HG02588 (cell line): ENCODE data around the gene NCR3LG1.

Experiments used
- ATAC-seq: cut with Tn5 transposase; IDR thresholded peaks from one replicate; pipeline ENCODE4 v1.9.1; 2021; ENCODE audit warnings: mild to moderate bottlenecking, moderate library complexity; ENCODE audit not compliant: unreplicated experiment

Gene NCR3LG1

DNA sequence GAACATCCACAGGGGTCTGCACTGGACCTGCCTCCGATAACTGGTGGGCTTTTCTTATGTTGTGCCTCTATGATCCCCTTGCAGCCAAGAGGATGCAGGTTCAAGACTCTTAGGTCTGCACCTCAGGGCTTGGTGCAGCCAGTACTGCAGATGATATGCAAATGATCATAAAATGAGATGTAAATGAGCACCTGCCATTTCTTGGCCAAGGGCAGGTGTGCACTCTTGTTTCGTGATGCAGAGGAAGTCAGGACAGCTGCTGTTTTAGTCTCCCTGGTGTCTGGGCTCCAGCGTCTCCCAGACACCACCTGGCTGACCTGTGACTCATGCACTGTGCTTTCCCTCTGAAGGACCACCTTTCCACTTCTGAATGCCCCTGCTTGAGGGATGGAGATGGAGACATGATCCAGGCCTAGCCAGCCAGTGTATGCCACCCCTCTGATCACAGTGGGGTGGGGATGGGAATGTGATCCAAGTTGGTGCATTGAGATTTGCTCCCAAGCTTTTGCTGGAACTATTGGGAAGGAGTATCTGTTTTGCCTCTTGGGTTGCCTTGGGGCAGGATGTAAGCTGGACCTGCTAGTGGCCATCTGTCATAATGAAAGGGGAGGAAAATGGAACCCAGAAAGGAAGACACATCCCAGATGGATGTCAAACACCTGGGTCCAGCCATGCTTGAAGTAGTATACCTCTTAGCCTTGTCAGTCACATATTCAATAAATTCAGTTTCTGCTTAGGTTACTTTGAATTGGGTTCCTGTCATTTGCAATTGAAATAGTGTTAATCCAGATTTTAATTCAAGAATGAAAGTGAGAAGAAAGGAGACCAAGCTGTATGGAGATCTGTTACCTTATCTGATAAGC is 40.1 kb downstream of the NCR3LG1 start:
- ATAC-seq = no peak

- ATAC-seq = no peak
Observed at GRCh38 chr11:17392872-17393271, 41.3 kb downstream of the NCR3LG1 start.

GRCh38 chr11:17393472-17393871 is 41.9 kb downstream of the NCR3LG1 start:
- no peak for ATAC-seq

DNA sequence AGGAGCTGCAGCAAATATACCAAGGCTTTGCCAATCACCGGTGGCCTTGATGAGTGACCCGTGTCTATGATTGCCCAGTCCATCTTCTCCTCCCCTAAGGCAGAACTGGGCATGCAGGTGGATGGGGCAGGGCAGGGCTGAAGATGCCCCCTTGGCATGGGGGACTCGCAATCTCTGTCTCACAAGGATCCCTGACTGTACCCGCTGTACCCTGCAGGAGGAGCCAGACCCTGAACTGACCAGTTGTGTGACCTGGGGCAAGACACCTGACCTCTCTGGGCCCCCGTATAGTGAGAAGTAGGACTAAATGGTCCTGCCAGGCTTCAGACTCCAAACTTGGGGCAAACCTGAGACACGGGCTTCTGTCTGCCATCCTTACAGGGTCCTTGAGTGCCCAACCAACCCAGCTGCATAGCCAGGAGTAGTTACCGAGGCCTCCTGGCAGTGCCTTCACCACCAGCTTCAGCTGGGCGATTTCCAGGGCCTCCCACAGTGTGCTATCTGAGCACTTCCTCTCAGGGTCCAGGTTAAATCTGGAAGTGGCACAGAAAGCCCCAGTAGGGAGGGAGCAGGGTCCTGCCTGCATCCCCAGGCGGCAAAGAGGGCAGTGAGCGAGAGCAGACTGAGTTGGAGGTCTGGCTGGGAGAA is 43.3 kb downstream of the NCR3LG1 start:
- ATAC-seq = no peak

DNA sequence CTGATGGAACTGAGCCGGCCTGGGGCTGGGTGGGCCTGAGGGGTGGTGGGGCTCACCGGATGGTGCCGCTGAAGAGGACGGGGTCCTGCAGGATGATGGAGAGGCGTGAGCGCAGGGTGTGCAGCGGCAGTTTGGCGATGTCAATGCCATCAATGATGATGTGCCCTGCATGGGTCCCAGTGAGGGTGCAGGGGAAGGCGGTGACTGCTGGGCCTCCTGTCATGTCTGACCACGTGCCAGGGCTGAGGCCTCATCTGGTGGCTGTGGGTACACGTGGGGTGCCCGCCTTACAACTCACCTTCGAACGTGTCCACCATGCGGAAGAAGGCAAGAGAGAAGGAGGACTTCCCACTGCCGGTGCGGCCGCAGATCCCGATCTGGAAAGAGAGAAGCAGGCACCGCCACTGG is 44.0 kb downstream of the NCR3LG1 start:
- ATAC-seq = no peak

DNA sequence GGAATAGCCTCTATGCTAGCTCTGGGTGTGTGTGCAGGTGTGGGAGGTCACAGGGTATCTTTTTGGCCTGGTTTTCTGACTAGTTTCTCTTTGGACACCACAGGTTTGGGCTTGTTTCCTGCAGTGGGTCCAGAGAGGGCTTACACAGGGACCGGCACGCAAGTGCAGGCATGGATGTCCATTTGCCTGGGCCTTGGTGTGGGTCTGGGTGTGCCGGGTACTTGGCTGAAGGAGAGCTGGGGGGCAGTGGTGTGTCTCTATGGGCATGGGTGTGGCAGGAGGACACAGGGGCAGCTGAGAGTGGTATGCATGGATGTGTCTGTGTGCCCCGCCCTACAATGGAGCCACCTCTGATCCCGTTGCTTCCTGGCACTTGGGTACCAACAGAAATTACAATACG is 44.4 kb downstream of the NCR3LG1 start:
- no peak for ATAC-seq

GRCh38 chr11:17396598-17397310 is 45.2 kb downstream of the NCR3LG1 start:
- ATAC-seq = no peak

GRCh38 chr11:17397311-17398002 is 45.9 kb downstream of the NCR3LG1 start:
- ATAC-seq = no peak

GRCh38 chr11:17399236-17399635 is 47.6 kb downstream of the NCR3LG1 start:
- ATAC-seq = no peak

DNA sequence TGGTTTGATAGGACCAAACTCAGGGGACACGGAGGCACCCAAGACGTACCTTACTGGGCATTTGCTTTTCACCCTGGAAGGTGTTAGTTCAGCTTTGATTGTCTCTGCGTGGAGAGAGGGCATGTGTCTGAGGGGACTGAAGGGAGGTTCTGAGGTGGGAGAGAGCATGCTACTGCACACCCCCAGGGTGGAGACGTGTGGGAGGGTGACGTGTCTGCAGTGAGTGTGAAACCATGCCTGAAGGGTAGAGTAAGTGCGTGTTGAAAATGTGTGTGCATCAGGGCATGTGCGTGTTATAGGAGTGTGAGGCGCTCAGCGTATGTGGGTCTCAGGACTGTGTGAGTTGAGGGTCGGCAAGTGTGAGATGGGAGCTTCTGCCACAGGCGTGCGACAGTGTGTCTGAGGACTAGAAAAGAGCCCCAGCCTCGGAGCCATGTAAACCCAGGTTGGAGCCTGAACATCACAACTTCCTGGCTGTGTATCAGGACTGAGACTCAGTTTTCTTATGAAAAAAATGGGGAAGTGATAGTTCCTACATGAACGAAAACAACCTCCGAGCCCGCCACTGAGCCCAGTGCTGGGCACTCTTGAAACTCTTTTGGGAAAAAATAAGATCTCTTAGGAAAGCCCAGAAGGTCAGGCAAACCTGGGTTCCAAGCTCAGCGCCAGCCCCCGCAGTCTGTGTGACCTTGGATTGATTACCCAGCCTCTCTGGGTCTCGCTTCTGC is 48.6 kb downstream of the NCR3LG1 start:
- peak; percentile 65 for ATAC-seq

DNA sequence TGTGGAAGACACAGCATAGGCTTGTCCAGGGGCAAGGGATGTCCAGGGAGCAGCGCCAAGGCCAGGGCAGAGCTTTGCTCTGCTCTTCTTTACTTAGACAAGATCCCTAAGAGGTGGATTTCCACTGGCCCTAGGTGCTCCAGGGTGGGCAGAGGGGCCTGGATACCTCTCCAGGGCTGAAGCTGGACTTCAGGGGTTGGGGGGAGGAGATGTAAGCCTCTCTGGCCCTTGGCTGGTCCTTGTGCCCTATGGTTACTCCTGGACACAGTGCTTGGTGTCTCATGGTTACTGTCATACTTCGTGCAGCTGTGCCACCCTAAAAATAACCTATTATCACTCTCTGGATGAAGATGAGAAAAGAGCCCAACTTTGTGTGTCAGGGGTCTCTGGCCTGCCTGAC is 49.7 kb downstream of the NCR3LG1 start:
- no peak for ATAC-seq

DNA sequence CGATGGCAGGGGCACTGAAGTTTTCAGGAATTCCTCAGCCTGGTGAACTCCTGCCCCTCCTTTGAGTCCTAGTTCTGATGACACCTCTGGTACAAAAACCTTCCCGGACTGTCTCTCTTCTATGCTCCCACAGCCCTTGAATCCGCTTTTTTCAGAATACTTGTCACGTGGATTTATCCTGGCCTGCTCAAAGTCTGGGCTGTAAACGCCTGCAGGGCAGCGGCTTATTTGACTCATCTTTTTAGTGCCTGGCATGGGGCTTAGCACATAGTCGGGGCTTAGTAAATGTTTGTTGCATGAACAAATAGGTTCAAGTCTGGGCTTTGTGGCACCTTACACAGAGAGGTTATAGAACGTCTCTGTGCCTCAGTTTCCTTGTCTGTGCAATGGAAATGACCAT is 50.2 kb downstream of the NCR3LG1 start:
- ATAC-seq = no peak

DNA sequence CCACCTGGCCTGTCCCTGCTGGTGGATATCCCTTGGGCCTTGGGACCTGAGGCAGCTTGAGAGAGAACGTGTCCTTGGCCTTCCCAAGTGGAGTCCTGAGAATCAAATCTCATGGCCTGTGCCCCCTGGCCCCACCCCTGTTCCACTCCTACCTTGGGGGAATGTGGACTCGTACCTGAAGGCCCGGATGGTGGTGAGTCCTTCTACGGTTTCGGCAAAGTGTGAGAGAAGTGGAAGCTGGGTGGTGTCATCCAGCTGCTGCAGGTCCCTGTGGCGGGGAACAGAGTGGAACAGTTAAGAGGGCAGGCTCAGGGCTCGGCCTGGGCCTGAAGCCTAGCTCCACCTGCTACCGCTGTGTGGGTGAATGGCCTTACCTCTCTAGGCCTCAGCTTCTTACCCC is 50.9 kb downstream of the NCR3LG1 start:
- ATAC-seq = no peak

DNA sequence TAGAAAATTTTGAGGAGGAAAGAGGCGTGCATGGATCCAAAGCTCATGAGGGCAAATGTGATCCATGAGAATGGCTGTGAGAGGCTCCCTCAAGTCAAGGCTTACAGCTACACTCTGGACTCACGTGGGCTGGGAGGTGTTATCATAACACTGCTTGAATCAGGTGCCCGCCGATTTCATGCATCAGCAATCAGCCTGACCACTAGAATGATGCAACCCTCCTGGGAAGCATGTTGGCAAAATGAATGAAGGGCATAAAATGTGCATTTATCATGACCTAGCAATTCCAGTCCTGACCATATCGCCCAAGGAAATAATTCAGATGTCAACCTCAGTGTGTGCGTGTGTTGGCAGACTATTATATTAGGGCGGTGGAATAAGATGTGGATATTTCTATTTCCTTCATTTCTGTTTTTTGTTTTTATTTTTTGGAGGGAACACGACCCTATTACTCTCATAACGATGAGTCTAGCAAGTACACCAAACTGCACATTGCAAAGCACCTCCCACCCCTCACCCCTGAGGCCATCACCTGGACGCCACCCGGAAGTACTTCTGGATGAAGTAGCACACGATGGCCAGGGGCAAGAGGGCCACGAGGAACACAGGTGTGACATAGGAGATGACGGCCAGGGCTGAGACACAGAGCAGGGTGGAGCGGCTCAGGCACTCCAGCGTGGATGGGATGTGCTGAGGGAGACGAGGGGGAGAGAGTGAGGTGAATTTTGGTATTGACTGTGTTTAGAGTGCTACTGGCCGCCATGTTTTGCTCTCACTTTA is 52.6 kb downstream of the NCR3LG1 start:
- ATAC-seq = no peak

DNA sequence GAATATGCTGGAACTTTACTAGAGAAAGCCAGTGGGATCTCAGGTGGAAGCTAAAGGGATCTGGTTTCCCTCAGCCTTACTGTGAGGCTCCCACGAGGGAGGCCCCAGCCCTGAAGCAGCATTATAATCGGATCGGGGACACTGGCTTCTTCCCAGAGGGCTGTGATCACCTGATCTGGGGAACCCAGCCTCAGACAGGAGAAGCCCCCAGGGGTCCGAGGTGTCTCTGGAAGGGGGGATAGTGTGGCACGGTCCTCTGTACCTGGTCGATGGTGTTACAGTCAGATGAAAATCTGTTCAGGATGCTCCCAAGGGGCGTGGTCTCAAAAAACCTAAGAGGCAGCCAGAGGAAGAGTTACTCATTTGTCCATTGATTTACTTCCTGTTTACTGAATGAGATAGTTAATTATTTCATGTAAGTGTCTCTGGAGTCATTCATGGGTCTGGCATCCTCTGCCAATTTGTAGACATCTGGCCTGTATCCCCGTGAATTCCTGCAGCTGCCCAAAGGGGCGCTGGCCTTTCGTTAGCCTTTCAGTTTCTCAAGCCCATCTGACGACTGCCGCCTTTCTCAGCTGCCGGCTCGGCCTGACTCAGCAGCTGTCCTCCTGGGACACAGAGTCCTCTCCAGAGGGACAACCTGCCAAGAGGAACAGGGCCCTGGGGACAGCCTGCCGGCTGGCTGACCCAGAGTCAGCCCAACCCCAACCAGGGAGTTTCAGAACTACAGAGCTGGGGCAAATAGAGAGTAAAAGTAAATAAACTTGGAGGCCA is 53.8 kb downstream of the NCR3LG1 start:
- ATAC-seq = no peak

DNA sequence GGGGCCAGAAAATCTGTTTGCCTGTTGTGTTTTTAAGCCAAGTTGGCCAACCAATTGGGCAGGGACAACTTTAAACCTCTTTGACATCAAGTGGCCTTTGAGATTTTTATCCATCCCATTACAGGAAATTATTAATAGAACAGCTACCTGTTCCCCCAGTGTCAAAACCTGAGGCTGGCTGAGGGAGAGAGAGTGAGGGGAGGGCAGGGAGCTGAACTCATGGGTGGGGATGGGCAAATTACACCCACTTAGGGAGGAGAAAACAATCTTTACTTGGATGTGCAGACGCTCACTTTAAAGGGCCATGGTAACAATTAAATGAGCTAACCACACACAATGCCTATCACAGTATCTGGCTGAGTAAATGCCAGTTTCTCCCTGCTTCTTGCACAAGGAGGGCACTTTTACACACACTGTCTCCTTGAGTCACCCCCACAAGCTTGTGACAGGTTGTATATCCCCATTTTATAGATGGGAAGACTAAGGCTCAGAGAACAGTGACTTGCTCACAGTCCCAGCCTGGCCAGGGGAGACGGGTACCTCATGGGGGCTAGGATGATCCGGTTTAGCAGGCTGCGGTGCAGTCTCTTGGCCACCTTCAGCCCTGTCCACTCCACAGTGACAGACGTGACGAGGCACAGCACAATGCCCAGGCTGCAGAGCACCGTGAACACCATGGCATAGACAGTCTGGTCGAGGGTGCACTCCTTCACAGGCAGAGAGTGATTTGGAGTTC is 54.6 kb downstream of the NCR3LG1 start:
- ATAC-seq = no peak

GRCh38 chr11:17406818-17407149 is 55.2 kb downstream of the NCR3LG1 start:
- no peak for ATAC-seq

DNA sequence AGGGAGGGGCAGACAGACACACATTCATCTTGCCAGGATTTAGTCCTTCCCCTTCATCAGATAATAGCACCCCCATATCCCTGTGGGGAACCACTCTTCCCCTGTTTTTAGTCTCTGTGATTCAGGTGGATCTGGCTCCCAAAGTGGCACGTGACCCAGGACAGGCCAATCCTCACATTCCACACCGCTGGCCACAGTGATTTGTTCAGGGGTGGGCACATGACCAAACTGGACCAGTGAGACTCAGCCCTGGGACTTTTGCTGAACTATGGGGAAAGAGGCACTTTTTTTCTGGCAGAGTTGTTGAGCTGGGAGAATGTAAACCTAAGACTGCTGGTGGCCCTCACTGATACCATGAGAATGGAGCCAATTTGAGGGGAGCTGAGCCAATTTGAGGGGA is 56.0 kb downstream of the NCR3LG1 start:
- ATAC-seq = no peak
